ENCODE data around the gene DPP4. TPM values are rescaled to one million over a fixed set of nuclear protein-coding genes. Genes with fewer than 3 reads are reported as not detected.

Gene DPP4
- total and polyA plus RNA-seq, 2 experiments from 2014 or later: 1.5 to 2.8 TPM

- Histone ChIP-seq H3K79me2 (replicated peaks; ENCODE audit: insufficient read depth) (no peaks in the 10 kb centered on the region), H3K9me2 (ENCODE audit: insufficient read depth) (no peaks in the 10 kb centered on the region), H4K20me1 (replicated peaks; ENCODE audit: insufficient read depth) (no peaks in the 10 kb centered on the region), H3K4me2 (no peak overlapping the region), H3K27me3 (ENCODE audit: insufficient read depth) (no peaks in the 10 kb centered on the region), H3F3A (replicated peaks; ENCODE audit: low read depth) (no peaks in the 10 kb centered on the region), H3K27ac (ENCODE audit: low read depth) (no peak overlapping the region), H2AFZ (no peak overlapping the region), H3K4me1 (ENCODE audit: insufficient read depth) (peaks cover 6% of the 10 kb centered on the region; the same call in 1 of the 2 replicates), H3K4me3 (no peak overlapping the region), H3K36me3 (ENCODE audit: insufficient read depth) (no peaks in the 10 kb centered on the region)
- DNase-seq (ENCODE audit: low spot score) (no peak), ATAC-seq (no peak)
- no peaks in the 10 kb centered on the region for H3K36me3 Mint-ChIP-seq (ENCODE audit: low read depth)
- H3K4me3 Mint-ChIP-seq: no peak overlapping the region
- no peaks in the 10 kb centered on the region for H3K9me3 Mint-ChIP-seq
- peaks cover 8% of the 10 kb centered on the region for H3K4me1 Mint-ChIP-seq
- H3K27me3 Mint-ChIP-seq (ENCODE audit: insufficient read depth, low read depth, poor library complexity): no peaks in the 10 kb centered on the region
- TF ChIP-seq JUNB (IDR thresholded peaks at IDR 0.05; ENCODE audit: unreplicated experiment) (no peak), CTCF (conservative IDR thresholded peaks at IDR 0.05; ENCODE audit: low read depth in 2 of 2) (no peak), POLR2AphosphoS5 (IDR thresholded peaks at IDR 0.05; ENCODE audit: low read depth) (no peak), STAT1 (IDR thresholded peaks at IDR 0.05; ENCODE audit: unreplicated experiment) (no peak), EZH2phosphoT487 (IDR thresholded peaks at IDR 0.05; ENCODE audit: unreplicated experiment) (no peak), ZNF114 (CRISPR knock-in tag; IDR thresholded peaks at IDR 0.05) (no peak), REST (IDR thresholded peaks at IDR 0.05; ENCODE audit: unreplicated experiment) (no peak), ZNF462 (CRISPR knock-in tag; IDR thresholded peaks at IDR 0.05) (no peak), EZH2 (IDR thresholded peaks at IDR 0.05; ENCODE audit: low read depth, unreplicated experiment) (no peak), NANOG (IDR thresholded peaks at IDR 0.05; ENCODE audit: borderline replicate concordance) (no peak), ZNF331 (CRISPR knock-in tag; IDR thresholded peaks at IDR 0.05; ENCODE audit: low read depth) (no peak), CREB1 (CRISPR knock-in tag; IDR thresholded peaks at IDR 0.05; ENCODE audit: low read depth) (no peak), ETS1 (IDR thresholded peaks at IDR 0.05) (no peak)
- no peak overlapping the region for H3K27ac Mint-ChIP-seq
Observed at GRCh38 chr2:161979490-161979889, 94.5 kb downstream of the DPP4 start.

All from GM23338 (cell line).